HepG2 (cell line): ENCODE data around the gene INF2. TPM values are rescaled to one million over a fixed set of nuclear protein-coding genes. Genes with fewer than 3 reads are reported as not detected.

ENCODE experiments used
- ADNP ChIP-seq: sonication (generic); formaldehyde crosslinking; IDR thresholded peaks from 2 replicates; pipeline ENCODE4 v1.4.0; 2020; ENCODE audit warnings: missing genetic modification reagents
- ARHGAP35 ChIP-seq: sonication (generic); formaldehyde crosslinking; IDR thresholded peaks from 2 replicates; pipeline ENCODE4 v1.9.0; 2022; ENCODE audit warnings: mild to moderate bottlenecking, inconsistent platforms, moderate library complexity, missing genetic modification reagents, borderline replicate concordance
- BCL3 ChIP-seq: sonication (generic); formaldehyde crosslinking; IDR thresholded peaks from 2 replicates; pipeline ENCODE4 v1.5.1; 2020; ENCODE audit warnings: mild to moderate bottlenecking, missing genetic modification reagents, moderate library complexity
- BRCA1 ChIP-seq: sonication (generic); formaldehyde crosslinking; IDR thresholded peaks from 2 replicates; pipeline ENCODE4 v1.4.0; 2020; ENCODE audit warnings: missing genetic modification reagents
- CEBPZ ChIP-seq: IDR thresholded peaks from 2 replicates; pipeline ENCODE4 v1.6.1; 2012; ENCODE audit warnings: low read length, improper control_type of control experiment
- CENPBD1 ChIP-seq: sonication (generic); formaldehyde crosslinking; IDR thresholded peaks from 2 replicates; pipeline ENCODE4 v1.8.0; 2022; ENCODE audit warnings: missing genetic modification reagents, low read depth, mild to moderate bottlenecking, borderline replicate concordance
- E2F1 ChIP-seq: sonication (generic); formaldehyde crosslinking; IDR thresholded peaks from 2 replicates; pipeline ENCODE4 v1.5.0; 2020; ENCODE audit warnings: missing genetic modification reagents
- FOXP1 ChIP-seq, 2 experiments: fragments of 450-650 bp in 1 of 2; IDR thresholded peaks; 2 replicates each; pipeline ENCODE4 v1.6.1; 2017 to 2018; ENCODE audit warnings: antibody characterized with exemption in 1 of 2
- KDM2A ChIP-seq: sonication (generic); formaldehyde crosslinking; IDR thresholded peaks from 2 replicates; pipeline ENCODE4 v1.4.0; 2020; ENCODE audit warnings: low read depth, missing genetic modification reagents, borderline replicate concordance
- KLF12 ChIP-seq: sonication (generic); formaldehyde crosslinking; IDR thresholded peaks from 2 replicates; pipeline ENCODE4 v1.4.0; 2020; ENCODE audit warnings: missing genetic modification reagents, borderline replicate concordance
- MLX ChIP-seq: IDR thresholded peaks from 2 replicates; pipeline ENCODE4 v1.6.1; 2016
- NFRKB ChIP-seq: fragments of 450-650 bp; IDR thresholded peaks from 2 replicates; pipeline ENCODE4 v1.6.1; 2017
- NFYC ChIP-seq: IDR thresholded peaks from 2 replicates; pipeline ENCODE4 v1.6.1; 2016; ENCODE audit warnings: missing genetic modification reagents, missing compliant biosample characterization
- PHF20 ChIP-seq: sonication (generic); formaldehyde crosslinking; IDR thresholded peaks from 2 replicates; pipeline ENCODE4 v1.5.0; 2020; ENCODE audit warnings: mild to moderate bottlenecking, missing genetic modification reagents
- PHF5A ChIP-seq: IDR thresholded peaks from one replicate; pipeline ENCODE4 v1.6.1; 2018; ENCODE audit warnings: low read depth, missing genetic modification reagents; ENCODE audit not compliant: unreplicated experiment
- REPIN1 ChIP-seq: sonication (generic); formaldehyde crosslinking; IDR thresholded peaks from 2 replicates; pipeline ENCODE4 v1.8.0; 2022; ENCODE audit warnings: missing genetic modification reagents, low read depth, mild to moderate bottlenecking, borderline replicate concordance
- SNRNP70 ChIP-seq: fragments of 200-400 bp; formaldehyde crosslinking; IDR thresholded peaks from 2 replicates; pipeline ENCODE4 v1.6.1; 2017; ENCODE audit warnings: mild to moderate bottlenecking, low read depth, low read length, moderate library complexity
- ZEB1 ChIP-seq: IDR thresholded peaks from 2 replicates; pipeline ENCODE4 v1.6.1; 2012; ENCODE audit warnings: mild to moderate bottlenecking, low read depth, inconsistent platforms; ENCODE audit not compliant: insufficient replicate concordance
- ZNF282 ChIP-seq: fragments of 450-650 bp; IDR thresholded peaks from 2 replicates; pipeline ENCODE4 v1.6.1; 2018; ENCODE audit not compliant: partially characterized antibody
- ZNF30 ChIP-seq: sonication (generic); formaldehyde crosslinking; IDR thresholded peaks from 2 replicates; pipeline ENCODE4 v1.5.0; 2020; ENCODE audit warnings: mild to moderate bottlenecking, missing genetic modification reagents
- ZNF484 ChIP-seq: sonication (generic); formaldehyde crosslinking; IDR thresholded peaks from 2 replicates; pipeline ENCODE4 v1.5.1; 2020; ENCODE audit warnings: mild to moderate bottlenecking, low read depth, missing genetic modification reagents, borderline replicate concordance
- ZNF639 ChIP-seq: conservative IDR thresholded peaks from 2 replicates; pipeline ENCODE4 v1.6.1; 2018; ENCODE audit warnings: missing genetic modification reagents
- ZNF879 ChIP-seq: sonication (generic); formaldehyde crosslinking; IDR thresholded peaks from 2 replicates; pipeline ENCODE4 v1.8.1; 2023; ENCODE audit warnings: missing genetic modification reagents
- polyA plus RNA-seq, 8 experiments: library from polyadenylated mRNA; depleted of rRNA in 3 of 8; stranded (reverse) in 7 of 8; unstranded in 1 of 8; fragments of >200 nt; fragmentation: Illumina TruSeq in 4 of 8; extraction: Trizol in 4 of 8; gene quantifications; 2 replicates each; pipeline versions ENCODE4 v1.2.1 to v1.2.3, GENCODE V29; 2011 to 2016; ENCODE audit warnings: low read depth in 4 of 8, missing spikeins in 1 of 8, mixed read lengths in 1 of 8; ENCODE audit not compliant: insufficient read depth in 1 of 8
- total RNA-seq, 5 experiments: library from RNA; depleted of rRNA; stranded (reverse); fragments of >200 nt; fragmentation: Illumina TruSeq; extraction: Trizol; gene quantifications; 2 replicates each; pipeline ENCODE4 v1.2.3, GENCODE V29; 2016; ENCODE audit warnings: low read depth in 1 of 5

INF2 gene
- total and polyA plus RNA-seq, 2 of the 13 experiments (the other 11 are each of a cell fraction or from before 2014, with no cell fraction given), result 16.4 to 26.4 TPM

- TF ChIP-seq E2F1 (CRISPR knock-in tag) (no peak), REPIN1 (CRISPR knock-in tag) (no peak), KDM2A (CRISPR knock-in tag) (no peak), PHF20 (CRISPR knock-in tag) (0 out of 2 replicates have a peak, but pooled peaks have one; percentile 29), CENPBD1 (CRISPR knock-in tag) (no peak), FOXP1 (IDR thresholded peaks at IDR 0.05) (no peak), FOXP1 (CRISPR knock-in tag; IDR thresholded peaks at IDR 0.05) (no peak), ZNF639 (CRISPR knock-in tag) (no peak), ZNF282 (no peak), ZNF30 (CRISPR knock-in tag) (no peak), ADNP (no peak), KLF12 (no peak), ARHGAP35 (CRISPR knock-in tag) (no peak), ZEB1 (peak; percentile 52), BRCA1 (CRISPR knock-in tag) (no peak), BCL3 (CRISPR knock-in tag) (no peak), ZNF484 (CRISPR knock-in tag) (no peak), CEBPZ (no peak), SNRNP70 (no peak), NFYC (CRISPR knock-in tag) (no peak), ZNF879 (no peak), PHF5A (no peak), NFRKB (no peak), MLX (CRISPR knock-in tag) (no peak)
These were observed 64.9 kb downstream of the INF2 start (continued) for GRCh38 chr14:104754213-104754851.
